Keratinocyte (primary cell): Measurements from ENCODE around the gene RB1. TPM values are rescaled to one million over a fixed set of nuclear protein-coding genes. Genes with fewer than 3 reads are reported as not detected.

Source experiments
- DNase-seq: peaks from one replicate; pipeline ENCODE4 v3.0.0-alpha.2; 2011; ENCODE audit warnings: low read depth, missing footprints, low spot score
- FAIRE-seq: peaks from 2 replicates; lab custom pipeline; 2011; peaks lifted over from hg19 to GRCh38; lab: Jason Lieb, UNC
- H2AFZ ChIP-seq: 2 replicates; pipeline ENCODE4 v1.6.0; 2012; ENCODE audit warnings: low read length, control low read depth, inconsistent platforms; ENCODE audit not compliant: control insufficient read depth
- H3K27ac ChIP-seq: 2 replicates; pipeline ENCODE4 v1.5.1; 2011; ENCODE audit warnings: low read length; ENCODE audit not compliant: control insufficient read depth, insufficient read depth
- H3K27me3 ChIP-seq: 3 replicates; pipeline ENCODE4 v1.6.0; 2011; ENCODE audit warnings: low read length; ENCODE audit not compliant: control insufficient read depth, insufficient read depth; ENCODE audit errors: extremely low read depth
- H3K36me3 ChIP-seq, 2 experiments: 2 replicates in 1 of 2; 3 replicates in 1 of 2; pipeline ENCODE4 v1.5.1; 2011; ENCODE audit warnings: low read length in 2 of 2, mild to moderate bottlenecking in 1 of 2; ENCODE audit not compliant: control insufficient read depth in 2 of 2, insufficient read depth in 2 of 2; ENCODE audit errors: extremely low read depth in 1 of 2
- H3K4me1 ChIP-seq: 3 replicates; pipeline ENCODE4 v1.5.1; 2011; ENCODE audit warnings: low read length; ENCODE audit not compliant: control insufficient read depth, insufficient read depth; ENCODE audit errors: extremely low read depth
- H3K4me2 ChIP-seq: 3 replicates; pipeline ENCODE4 v1.6.0; 2011; ENCODE audit warnings: low read depth, low read length; ENCODE audit not compliant: control insufficient read depth, insufficient read depth; ENCODE audit errors: extremely low read depth
- H3K4me3 ChIP-seq, 3 experiments: fragments of 200-600 bp in 1 of 3; sonication (generic) in 1 of 3; 2 replicates in 2 of 3; 3 replicates in 1 of 3; pipeline ENCODE4 v1.5.1; 2011 to 2016; ENCODE audit warnings: low read length in 3 of 3, mild to moderate bottlenecking in 3 of 3, control low read depth in 2 of 3, inconsistent platforms in 1 of 3, low read depth in 1 of 3, mixed read lengths in 1 of 3, mixed run types in 1 of 3, moderate library complexity in 1 of 3; ENCODE audit not compliant: control insufficient read depth in 2 of 3, insufficient read depth in 2 of 3; ENCODE audit errors: extremely low read depth in 1 of 3
- H3K79me2 ChIP-seq: 2 replicates; pipeline ENCODE4 v1.6.0; 2012; ENCODE audit warnings: low read length; ENCODE audit not compliant: control insufficient read depth, insufficient read depth
- H3K9ac ChIP-seq: 3 replicates; pipeline ENCODE4 v1.6.0; 2011; ENCODE audit warnings: low read length; ENCODE audit not compliant: control insufficient read depth, insufficient read depth; ENCODE audit errors: extremely low read depth
- H3K9me1 ChIP-seq: 3 replicates; pipeline ENCODE4 v1.6.0; 2011; ENCODE audit warnings: low read length; ENCODE audit not compliant: control insufficient read depth, insufficient read depth; ENCODE audit errors: extremely low read depth
- H3K9me3 ChIP-seq: 2 replicates; pipeline ENCODE4 v1.5.1; 2012; ENCODE audit warnings: low read depth, low read length; ENCODE audit not compliant: control insufficient read depth
- H4K20me1 ChIP-seq: 3 replicates; pipeline ENCODE4 v1.6.0; 2011; ENCODE audit warnings: low read length; ENCODE audit not compliant: control insufficient read depth, insufficient read depth; ENCODE audit errors: extremely low read depth
- CTCF ChIP-seq, 3 experiments: IDR thresholded peaks in 1 of 3; conservative IDR thresholded peaks in 1 of 3; optimal IDR thresholded peaks in 1 of 3; 2 replicates in 2 of 3; 3 replicates in 1 of 3; pipeline versions ENCODE3 to v1.5.1; 2011; ENCODE audit warnings: low read length in 3 of 3, mild to moderate bottlenecking in 3 of 3, moderate library complexity in 2 of 3, control low read depth in 1 of 3, inconsistent platforms in 1 of 3; ENCODE audit not compliant: insufficient read depth in 2 of 3; ENCODE audit errors: extremely low read depth in 1 of 3
- EZH2 ChIP-seq: IDR thresholded peaks from one replicate; pipeline ENCODE4 v1.6.1; 2012; ENCODE audit warnings: inconsistent platforms, mild to moderate bottlenecking, low read length, moderate library complexity
- dilution Hi-C: fragments of 300-500 bp; cut with MboI; formaldehyde crosslinking; loops from one replicate; pipeline ENCODE4 v1.7.0; 2020; ENCODE audit warnings: low sequenced_read_pairs; ENCODE audit not compliant: extremely low pct_ligation_motif_present
- polyA plus RNA-seq, 5 experiments: library from polyadenylated mRNA; depleted of rRNA in 3 of 5; stranded (reverse) in 3 of 5; stranded (forward) in 1 of 5; unstranded in 1 of 5; fragments of >200 nt; gene quantifications; 1 replicate in 1 of 5; 2 replicates in 3 of 5; 3 replicates in 1 of 5; pipeline versions ENCODE4 v1.2.1 to v1.2.3, GENCODE V29; 2011 to 2012; ENCODE audit warnings: missing spikeins in 2 of 5, low read depth in 1 of 5, low replicate concordance in 1 of 5

RB1 gene
- polyA plus RNA-seq, 1 donor (not counting 4 experiments of a cell fraction or from before 2014, with no cell fraction given): 22.4 TPM

GRCh38 chr13:48496271-48497161, 193.0 kb downstream of the RB1 start:
- no peak for FAIRE-seq
- Histone ChIP-seq H3K27me3 (no peaks in the 10 kb centered on the region), H3K4me3 (no peak overlapping the region), H2AFZ (no peak overlapping the region), H3K9ac (no peak overlapping the region), H3K27ac (no peak overlapping the region), H4K20me1 (no peaks in the 10 kb centered on the region), H3K4me2 (no peak overlapping the region), H3K4me1 (peaks cover 10% of the 10 kb centered on the region), H3K79me2 (no peaks in the 10 kb centered on the region), H3K9me3 (no peaks in the 10 kb centered on the region), H3K36me3 (no peaks in the 10 kb centered on the region), H3K9me1 (no peaks in the 10 kb centered on the region)
- TF ChIP-seq EZH2 (no peak), CTCF (optimal IDR thresholded peaks at IDR 0.05 in 1 of 3, IDR thresholded peaks at IDR 0.05 in 1 of 3, conservative IDR thresholded peaks at IDR 0.05 in 1 of 3; ENCODE audit: extremely low read depth in 1 of 3, insufficient read depth in 2 of 3, low read length in 3 of 3) (no peak)
- DNase-seq: no peak
- dilution Hi-C loops: no loop called here

GRCh38 chr13:48497669-48498068, 194.1 kb downstream of the RB1 start:
- H3K9me1 ChIP-seq: no peaks in the 10 kb centered on the region
- H3K4me1 ChIP-seq: peaks cover 10% of the 10 kb centered on the region
- H3K9me3 ChIP-seq: no peaks in the 10 kb centered on the region
- H3K79me2 ChIP-seq: no peaks in the 10 kb centered on the region
- no peaks in the 10 kb centered on the region for H3K36me3 ChIP-seq
- no peak overlapping the region for H3K4me2 ChIP-seq
- no peaks in the 10 kb centered on the region for H4K20me1 ChIP-seq
- TF ChIP-seq EZH2 (no peak), CTCF (optimal IDR thresholded peaks at IDR 0.05 in 1 of 3, IDR thresholded peaks at IDR 0.05 in 1 of 3, conservative IDR thresholded peaks at IDR 0.05 in 1 of 3; ENCODE audit: extremely low read depth in 1 of 3, insufficient read depth in 2 of 3, low read length in 3 of 3) (no peak)
- DNase-seq: no peak
- H3K27me3 ChIP-seq: no peaks in the 10 kb centered on the region
- no peak overlapping the region for H2AFZ ChIP-seq
- dilution Hi-C loops: no loop called here
- H3K9ac ChIP-seq: no peak overlapping the region
- FAIRE-seq: no peak
- H3K27ac ChIP-seq: no peak overlapping the region
- H3K4me3 ChIP-seq: no peak overlapping the region
